HL-60 (cell line): Measurements from ENCODE around the gene CYP8B1.

Experiments used
- DNase-seq, 2 experiments: peaks; one replicate each; pipeline ENCODE4 v3.0.0-alpha.2; 2010 to 2020; ENCODE audit warnings: low read depth in 1 of 2, low spot score in 1 of 2
- H3K27ac ChIP-seq: fragments of 250-450 bp; sonication (Bioruptor Pico); replicated peaks from 2 replicates; pipeline ENCODE4 v1.5.1; 2020; ENCODE audit warnings: mild to moderate bottlenecking, moderate library complexity
- H3K27me3 ChIP-seq: fragments of 250-450 bp; sonication (Bioruptor Pico); 2 replicates; pipeline ENCODE4 v1.5.1; 2021; ENCODE audit warnings: mild to moderate bottlenecking, moderate library complexity; ENCODE audit not compliant: insufficient read depth, poor library complexity, severe bottlenecking
- H3K4me3 ChIP-seq: replicated peaks from 2 replicates; pipeline ENCODE4 v1.5.1; 2011; ENCODE audit warnings: mild to moderate bottlenecking, control low read depth, low read length; ENCODE audit not compliant: insufficient read depth
- CTCF ChIP-seq: IDR thresholded peaks from one replicate; pipeline ENCODE4 v1.5.1; 2011; ENCODE audit warnings: low read length, control low read depth, inconsistent platforms; ENCODE audit not compliant: insufficient read depth
- GABPA ChIP-seq: IDR thresholded peaks from 2 replicates; pipeline ENCODE4 v1.6.1; 2012; ENCODE audit warnings: low read depth
- POLR2AphosphoS5 ChIP-seq: IDR thresholded peaks from 2 replicates; pipeline ENCODE4 v1.6.1; 2012; ENCODE audit warnings: low read depth
- REST ChIP-seq: IDR thresholded peaks from 2 replicates; pipeline ENCODE4 v1.6.1; 2012; ENCODE audit warnings: low read depth; ENCODE audit not compliant: insufficient replicate concordance
- SPI1 ChIP-seq: IDR thresholded peaks from 2 replicates; pipeline ENCODE4 v1.6.1; 2012; ENCODE audit warnings: low read depth, mild to moderate bottlenecking, borderline replicate concordance

The CYP8B1 gene

GRCh38 chr3:42851228-42851834 lies 24.3 kb downstream of the CYP8B1 start:
- H3K27ac ChIP-seq: no peak overlapping the region
- H3K4me3 ChIP-seq: no peak overlapping the region
- DNase-seq: no peak
- TF ChIP-seq REST: no peak
- no peak for TF ChIP-seq CTCF
- TF ChIP-seq POLR2AphosphoS5: no peak
- no peak for TF ChIP-seq SPI1
- no peaks in the 10 kb centered on the region for H3K27me3 ChIP-seq

GRCh38 chr3:42850263-42850662 lies 25.4 kb downstream of the CYP8B1 start:
- Histone ChIP-seq H3K4me3 (no peak overlapping the region), H3K27me3 (no peaks in the 10 kb centered on the region), H3K27ac (no peak overlapping the region)
- TF ChIP-seq GABPA: no peak
- TF ChIP-seq SPI1: no peak
- TF ChIP-seq REST: no peak
- TF ChIP-seq CTCF: no peak
- TF ChIP-seq POLR2AphosphoS5: no peak
- DNase-seq: no peak

GRCh38 chr3:42849017-42849416 lies 26.7 kb downstream of the CYP8B1 start:
- no peak overlapping the region for H3K4me3 ChIP-seq
- no peaks in the 10 kb centered on the region for H3K27me3 ChIP-seq
- TF ChIP-seq GABPA (no peak), SPI1 (no peak), REST (no peak), CTCF (no peak), POLR2AphosphoS5 (no peak)
- no peak for DNase-seq
- H3K27ac ChIP-seq: no peak overlapping the region
